ENCODE measurements around the gene KCNQ1OT1. TPM values are rescaled to one million over a fixed set of nuclear protein-coding genes. Genes with fewer than 3 reads are reported as not detected.

The KCNQ1OT1 gene
- total RNA-seq, 2 donors from 2014 or later = 1.0 to 2.1 TPM

- Histone ChIP-seq H3K27me3 (replicated peaks; ENCODE audit: insufficient read depth) (no peaks in the 10 kb centered on the region), H3K36me3 (no peaks in the 10 kb centered on the region), H3K27ac (no peak overlapping the region), H3K4me1 (replicated peaks) (no peaks in the 10 kb centered on the region), H3K9me3 (no peaks in the 10 kb centered on the region), H3K4me3 (no peak overlapping the region)
- 76% methylated on average over 13 of the region's 14 CpGs for WGBS
- no peak for TF ChIP-seq POLR2AphosphoS5 (IDR thresholded peaks at IDR 0.05)
- intact Hi-C loops (cut with DNase I) = loop anchor here (5.0 kb wide), 1 partner anchor 122 kb away; no protein-coding TSS in a partner anchor
- DNase-seq (ENCODE audit: low spot score) = no peak
These were observed 5.3 kb upstream of the KCNQ1OT1 start for GRCh38 chr11:2704896-2705606.

- Histone ChIP-seq H3K36me3 (no peaks in the 10 kb centered on the region), H3K27ac (no peak overlapping the region), H3K4me1 (replicated peaks) (no peaks in the 10 kb centered on the region), H3K9me3 (no peaks in the 10 kb centered on the region), H3K27me3 (replicated peaks; ENCODE audit: insufficient read depth) (no peaks in the 10 kb centered on the region), H3K4me3 (no peak overlapping the region)
- no peak for DNase-seq (ENCODE audit: low spot score)
- no peak for TF ChIP-seq POLR2A (IDR thresholded peaks at IDR 0.05)
- TF ChIP-seq, protein P1, sequence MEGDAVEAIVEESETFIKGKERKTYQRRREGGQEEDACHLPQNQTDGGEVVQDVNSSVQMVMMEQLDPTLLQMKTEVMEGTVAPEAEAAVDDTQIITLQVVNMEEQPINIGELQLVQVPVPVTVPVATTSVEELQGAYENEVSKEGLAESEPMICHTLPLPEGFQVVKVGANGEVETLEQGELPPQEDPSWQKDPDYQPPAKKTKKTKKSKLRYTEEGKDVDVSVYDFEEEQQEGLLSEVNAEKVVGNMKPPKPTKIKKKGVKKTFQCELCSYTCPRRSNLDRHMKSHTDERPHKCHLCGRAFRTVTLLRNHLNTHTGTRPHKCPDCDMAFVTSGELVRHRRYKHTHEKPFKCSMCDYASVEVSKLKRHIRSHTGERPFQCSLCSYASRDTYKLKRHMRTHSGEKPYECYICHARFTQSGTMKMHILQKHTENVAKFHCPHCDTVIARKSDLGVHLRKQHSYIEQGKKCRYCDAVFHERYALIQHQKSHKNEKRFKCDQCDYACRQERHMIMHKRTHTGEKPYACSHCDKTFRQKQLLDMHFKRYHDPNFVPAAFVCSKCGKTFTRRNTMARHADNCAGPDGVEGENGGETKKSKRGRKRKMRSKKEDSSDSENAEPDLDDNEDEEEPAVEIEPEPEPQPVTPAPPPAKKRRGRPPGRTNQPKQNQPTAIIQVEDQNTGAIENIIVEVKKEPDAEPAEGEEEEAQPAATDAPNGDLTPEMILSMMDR (IDR thresholded peaks at IDR 0.05) = no peak
- no peak for TF ChIP-seq POLR2AphosphoS5 (IDR thresholded peaks at IDR 0.05)
- WGBS = 93% methylated on average over 6 of the region's 6 CpGs
- intact Hi-C loops (cut with DNase I) = loop anchor here (5.0 kb wide), 1 partner anchor 123 kb away; no protein-coding TSS in a partner anchor
These were observed 4.6 kb upstream of the KCNQ1OT1 start for GRCh38 chr11:2704356-2704755.

DNA sequence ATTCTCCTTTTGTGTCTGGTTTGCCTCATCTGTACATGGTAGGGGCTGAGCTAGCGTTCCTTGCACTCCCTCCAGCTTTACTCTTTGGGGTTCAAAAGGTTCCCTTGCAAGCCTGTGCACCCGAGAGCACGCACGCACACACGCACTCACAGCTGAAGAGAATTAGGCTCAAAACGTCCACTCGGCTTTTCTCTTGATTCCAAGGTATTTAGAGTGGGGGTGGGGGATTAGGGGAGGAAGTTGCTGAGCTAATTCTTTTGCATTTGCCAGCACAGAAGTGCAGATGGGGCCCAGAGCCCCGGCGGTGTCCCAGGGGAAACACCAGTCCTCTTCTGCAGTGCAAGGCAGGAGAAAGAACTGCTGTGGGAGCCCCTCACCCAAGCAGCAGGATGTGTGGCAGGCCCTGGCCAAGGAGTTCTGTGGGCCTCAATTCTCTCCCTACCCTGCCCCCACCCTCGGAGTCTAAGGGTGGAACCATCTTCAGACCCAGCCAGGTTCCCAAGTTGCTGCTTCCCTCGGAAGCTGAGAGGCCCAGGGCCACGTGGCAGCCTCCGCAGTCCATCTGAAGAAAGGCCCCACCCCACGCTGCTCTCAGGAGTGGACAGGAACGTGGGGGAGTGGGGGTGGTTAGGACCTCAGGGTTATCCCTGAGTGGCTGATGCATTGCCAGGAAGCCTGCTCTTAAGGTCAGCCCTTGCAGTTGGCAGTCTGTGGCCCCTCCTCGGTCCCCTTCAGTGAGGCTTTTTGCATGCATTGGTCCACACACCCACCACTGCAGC, 3.8 kb upstream of the KCNQ1OT1 start:
- no peaks in the 10 kb centered on the region for H3K36me3 ChIP-seq
- TF ChIP-seq, protein P1 (IDR thresholded peaks at IDR 0.05) = no peak
- TF ChIP-seq POLR2A (IDR thresholded peaks at IDR 0.05) = no peak
- no peak for TF ChIP-seq POLR2AphosphoS5 (IDR thresholded peaks at IDR 0.05)
- H3K4me1 ChIP-seq (replicated peaks) = no peaks in the 10 kb centered on the region
- no peaks in the 10 kb centered on the region for H3K27me3 ChIP-seq (replicated peaks; ENCODE audit: insufficient read depth)
- H3K27ac ChIP-seq = no peak overlapping the region
- no peak for DNase-seq (ENCODE audit: low spot score)
- no peaks in the 10 kb centered on the region for H3K9me3 ChIP-seq
- 74% methylated on average over 16 of the region's 16 CpGs for WGBS
- H3K4me3 ChIP-seq = no peak overlapping the region
- intact Hi-C loops (cut with DNase I) = loop anchor here (5.0 kb wide), 1 partner anchor 124 kb away; no protein-coding TSS in a partner anchor

- DNase-seq (ENCODE audit: low spot score) = no peak
- intact Hi-C loops (cut with DNase I) = loop anchor here (5.0 kb wide), 1 partner anchor 124 kb away; no protein-coding TSS in a partner anchor
These were observed 3.1 kb upstream of the KCNQ1OT1 start for GRCh38 chr11:2702771-2703362.

More at GRCh38 chr11:2702771-2703362, 3.1 kb upstream of the KCNQ1OT1 start:
- Histone ChIP-seq H3K4me3 (no peak overlapping the region), H3K27me3 (replicated peaks; ENCODE audit: insufficient read depth) (no peaks in the 10 kb centered on the region), H3K36me3 (no peaks in the 10 kb centered on the region), H3K9me3 (no peaks in the 10 kb centered on the region), H3K4me1 (replicated peaks) (no peaks in the 10 kb centered on the region), H3K27ac (no peak overlapping the region)
- TF ChIP-seq, protein P1 (IDR thresholded peaks at IDR 0.05) = no peak
- no peak for TF ChIP-seq POLR2A (IDR thresholded peaks at IDR 0.05)
- TF ChIP-seq POLR2AphosphoS5 (IDR thresholded peaks at IDR 0.05) = no peak
- 80% methylated on average over 17 of the region's 17 CpGs for WGBS
